ENCODE results near the gene C11orf42.

GRCh38 chr11:6196396-6196795 is 9.0 kb upstream of the C11orf42 start:
- TF ChIP-seq CTCF (IDR thresholded peaks at IDR 0.05) = no peak
- TF ChIP-seq POLR2A (IDR thresholded peaks at IDR 0.05) = no peak
